Islet precursor cell (in vitro differentiated cells): ENCODE results near the gene ADAMTS7.
"Not testable (repeated sequence)": the region's sequence is repeated elsewhere in the genome, so short reads cannot be mapped to it uniquely, and the experiment has no call there.

Experiments used
- DNase-seq: peaks from one replicate; pipeline ENCODE4 v3.0.0-alpha.2; 2018

ADAMTS7 gene

DNA sequence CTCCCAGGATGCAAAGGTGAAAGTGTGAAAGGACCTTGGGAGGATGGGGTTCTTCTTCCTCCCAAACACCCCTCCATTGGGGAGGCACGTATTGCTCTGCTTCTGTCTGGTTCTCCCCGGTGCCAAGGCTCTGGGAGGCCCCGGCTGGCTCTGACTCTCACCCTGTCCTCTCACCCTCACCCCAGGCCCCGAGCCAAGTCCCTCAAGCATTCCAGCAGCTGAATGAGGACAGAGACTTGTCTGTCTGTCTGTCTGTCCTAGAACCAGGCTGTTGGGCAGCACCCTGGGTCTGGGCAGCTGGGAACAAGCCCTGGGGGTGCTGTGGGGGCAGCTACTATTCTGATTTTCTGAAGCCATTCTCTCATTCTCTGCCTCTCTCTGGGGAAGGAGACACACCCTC is 29.9 kb downstream of the ADAMTS7 start:
- not testable (repeated sequence) for DNase-seq

DNA sequence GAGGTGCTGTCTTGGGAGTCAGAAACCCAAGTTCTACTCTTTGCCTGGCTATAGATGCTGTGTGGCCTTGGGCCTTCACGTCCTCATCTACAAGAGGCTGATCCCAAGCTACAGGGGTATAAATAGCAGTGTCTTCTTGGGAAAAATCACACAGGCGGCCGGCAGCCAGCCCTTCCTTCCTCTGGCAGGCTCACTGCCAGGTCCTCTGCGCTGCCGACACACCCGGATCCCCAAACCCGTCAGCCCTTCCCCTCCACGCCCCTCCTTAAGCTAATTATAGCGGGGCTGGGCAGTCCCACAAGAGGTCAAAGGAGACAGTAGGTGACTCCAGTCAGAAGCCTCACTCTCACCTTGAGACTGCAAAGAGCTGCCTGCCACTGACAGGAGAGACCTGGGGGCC is 31.3 kb downstream of the ADAMTS7 start:
- DNase-seq: not testable (repeated sequence)

DNA sequence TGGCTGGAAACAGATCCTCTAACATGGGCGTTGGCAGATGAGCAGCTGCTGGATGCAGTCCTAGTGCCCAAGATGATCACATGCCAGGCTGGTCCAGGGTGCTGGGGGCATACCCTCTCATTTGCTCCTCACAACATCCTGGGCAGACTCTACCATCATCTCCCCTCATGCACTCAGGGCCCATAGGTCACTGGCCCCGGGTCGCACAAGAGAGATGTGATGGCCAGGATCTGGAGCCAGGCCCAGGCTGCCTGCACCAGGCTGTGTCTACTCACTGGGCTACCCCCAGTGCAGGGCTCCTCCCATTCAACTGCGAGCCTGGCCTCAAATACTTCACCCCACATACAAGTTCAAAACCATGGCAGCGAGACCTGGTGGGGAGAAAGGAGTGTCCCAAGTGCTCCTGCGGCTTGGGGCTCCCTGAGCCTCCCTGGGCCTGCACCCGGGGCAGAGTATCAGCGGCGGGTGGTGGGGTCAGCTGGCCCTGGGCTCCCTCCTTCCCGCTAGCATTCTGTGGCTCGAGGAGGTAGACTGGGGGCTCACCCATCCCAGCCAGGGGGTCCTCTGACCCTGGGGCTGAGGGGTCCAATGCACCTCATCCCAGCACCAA is 32.0 kb downstream of the ADAMTS7 start:
- DNase-seq: not testable (repeated sequence)

DNA sequence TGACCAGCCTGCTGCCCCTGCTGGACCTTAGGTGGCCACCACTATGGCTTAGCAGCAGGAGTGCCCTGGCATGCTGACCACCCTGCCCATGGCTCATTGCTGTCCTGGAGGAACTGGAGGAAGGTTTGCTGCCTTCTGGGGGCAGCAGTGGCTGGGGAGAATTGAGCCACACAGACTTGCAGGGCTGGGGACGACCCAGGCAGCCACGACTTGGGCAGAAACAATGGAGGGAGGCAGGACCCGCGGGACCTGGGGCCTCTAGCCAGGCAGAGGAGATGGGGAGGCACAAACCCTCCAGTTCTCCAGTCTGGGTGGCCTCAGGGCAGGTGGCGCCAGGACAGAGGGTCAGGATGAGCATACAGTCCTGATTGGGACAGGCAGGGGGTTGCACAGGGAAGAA is 32.8 kb downstream of the ADAMTS7 start:
- DNase-seq: no peak

DNA sequence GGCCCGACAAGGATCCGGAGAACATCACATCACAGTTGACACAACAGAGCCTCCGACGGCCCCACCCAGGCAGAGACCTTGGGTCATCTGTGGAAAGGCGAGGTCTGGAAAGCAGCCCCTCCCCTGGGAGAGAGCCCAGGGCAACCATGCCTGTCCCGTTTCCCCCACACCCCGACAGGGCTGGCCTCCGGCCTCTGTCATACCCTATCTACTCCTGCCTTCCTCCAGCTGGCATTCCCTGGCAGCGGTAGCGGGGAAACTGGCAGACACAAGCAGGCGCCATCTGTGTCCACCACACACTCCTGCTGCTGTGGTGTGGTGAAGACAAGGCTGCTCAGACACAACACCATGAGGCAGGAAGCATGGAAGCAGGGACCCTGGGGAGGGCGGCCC is 33.3 kb downstream of the ADAMTS7 start:
- DNase-seq: not testable (repeated sequence)

DNA sequence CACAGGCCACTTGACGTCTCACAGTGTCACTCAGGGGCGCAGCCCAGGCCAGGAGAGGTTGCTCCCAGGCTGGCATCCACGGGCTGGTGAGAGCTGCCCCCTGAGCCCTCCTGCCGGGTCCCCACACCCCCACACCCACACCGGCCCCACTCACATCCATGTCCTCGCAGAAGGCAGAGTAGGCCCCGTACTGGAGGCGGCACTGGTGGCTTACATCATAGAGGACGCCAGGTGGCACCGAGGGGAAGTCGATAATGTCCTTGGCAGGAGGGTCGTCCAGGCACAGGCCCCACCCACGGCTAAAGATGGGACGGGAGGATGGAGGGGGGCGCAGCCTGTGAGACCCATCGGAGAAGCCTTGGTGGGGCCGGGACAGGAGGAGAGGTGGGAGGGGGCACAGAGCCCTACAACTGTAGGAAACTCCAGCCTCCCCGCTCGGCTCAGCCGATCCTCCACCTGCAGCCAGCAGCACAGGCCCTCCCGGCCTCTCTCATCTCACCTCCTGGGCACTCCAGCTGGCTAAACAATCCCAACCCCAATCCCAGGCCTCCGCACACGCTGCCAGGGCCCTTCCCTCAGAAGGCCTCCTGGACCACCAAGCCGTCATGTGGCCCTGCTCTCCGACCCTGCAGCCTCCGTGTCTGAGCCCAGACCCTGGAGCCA is 33.8 kb downstream of the ADAMTS7 start:
- not testable (repeated sequence) for DNase-seq

DNA sequence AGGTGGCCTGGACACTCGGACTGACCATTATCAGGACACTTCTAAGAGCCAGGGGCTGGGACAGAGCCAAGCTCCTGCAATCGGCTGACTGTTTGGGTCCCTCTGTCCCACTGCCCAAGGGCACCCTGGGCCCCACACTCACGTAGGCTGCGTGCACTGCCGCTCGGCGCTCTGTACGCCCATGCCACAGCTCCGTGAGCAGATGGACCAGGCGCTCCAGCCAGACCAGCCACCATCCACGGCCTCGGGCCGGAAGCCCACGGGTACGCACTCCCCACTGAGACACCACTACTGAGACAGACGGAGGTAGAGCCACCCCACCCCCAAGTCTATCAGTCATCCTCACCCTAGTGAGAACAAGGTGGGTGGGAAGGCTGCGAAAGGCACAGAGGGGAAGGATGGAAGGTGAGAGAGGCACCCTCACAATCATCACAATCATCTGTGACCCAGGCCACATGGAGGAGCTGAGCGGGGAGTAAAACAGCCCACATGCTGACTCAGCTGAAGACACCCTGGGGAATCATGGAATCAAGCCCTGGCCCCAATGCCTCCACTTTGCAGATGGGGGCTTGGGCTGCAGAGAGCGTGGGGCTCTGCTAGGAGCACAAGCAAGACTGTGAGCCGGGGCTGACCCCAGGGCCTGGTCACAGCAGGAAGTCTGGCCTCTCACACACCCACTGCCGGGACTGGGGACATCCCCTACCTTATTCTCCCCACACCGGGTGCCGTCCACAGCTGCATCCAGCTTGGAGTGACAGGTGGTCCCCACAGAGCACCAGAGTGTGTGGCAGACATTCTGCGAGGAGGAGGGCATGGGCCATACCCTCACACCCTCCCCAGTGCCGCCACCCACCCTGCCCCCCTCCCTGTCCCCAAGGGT is 35.0 kb downstream of the ADAMTS7 start:
- not testable (repeated sequence) for DNase-seq

DNA sequence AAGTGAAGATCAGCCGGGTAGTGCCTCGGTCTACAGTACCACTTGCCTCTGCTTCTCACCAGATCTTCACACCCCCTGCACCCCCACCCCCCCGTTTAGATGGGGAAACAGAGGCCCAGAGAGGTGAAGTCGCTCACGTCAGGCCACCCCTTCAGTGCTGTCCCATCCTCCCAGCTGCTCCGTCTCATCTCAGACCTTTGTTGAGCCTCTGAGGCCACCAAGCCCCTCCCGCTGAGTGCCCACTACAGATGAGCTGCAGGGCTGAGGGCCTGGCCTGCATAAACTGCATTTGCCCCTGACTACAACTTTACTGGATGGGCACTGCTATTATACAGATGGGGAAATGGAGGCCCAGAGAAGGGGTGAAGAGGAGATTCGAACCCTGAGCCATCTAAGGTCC is 35.8 kb downstream of the ADAMTS7 start:
- no peak for DNase-seq

DNA sequence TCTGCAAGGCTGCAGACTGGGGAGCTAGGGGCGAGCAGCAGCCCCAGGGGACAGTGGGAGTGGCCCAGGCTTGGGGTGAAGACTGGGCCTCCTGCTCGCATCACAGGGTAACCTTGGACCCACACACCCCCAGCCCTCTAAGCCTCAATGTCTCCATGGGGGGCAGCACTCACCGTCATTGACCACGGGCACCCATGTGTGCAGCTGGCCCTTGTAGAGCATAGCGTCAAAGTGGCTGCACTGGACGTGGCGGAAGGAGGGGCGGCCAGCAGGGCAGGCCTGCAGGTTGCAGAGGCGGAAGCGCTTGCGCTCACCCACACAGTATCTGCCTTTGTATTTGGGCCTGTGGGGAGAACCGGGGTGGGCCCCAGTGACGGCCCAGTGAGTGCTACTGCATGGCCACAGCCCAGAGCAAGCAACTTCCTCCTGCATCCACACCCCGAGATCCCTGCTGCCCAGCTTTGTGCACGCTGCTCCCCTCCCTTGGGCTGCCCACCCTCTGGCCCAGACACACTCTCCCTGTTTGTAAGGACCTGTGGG is 36.7 kb downstream of the ADAMTS7 start:
- not testable (repeated sequence) for DNase-seq

DNA sequence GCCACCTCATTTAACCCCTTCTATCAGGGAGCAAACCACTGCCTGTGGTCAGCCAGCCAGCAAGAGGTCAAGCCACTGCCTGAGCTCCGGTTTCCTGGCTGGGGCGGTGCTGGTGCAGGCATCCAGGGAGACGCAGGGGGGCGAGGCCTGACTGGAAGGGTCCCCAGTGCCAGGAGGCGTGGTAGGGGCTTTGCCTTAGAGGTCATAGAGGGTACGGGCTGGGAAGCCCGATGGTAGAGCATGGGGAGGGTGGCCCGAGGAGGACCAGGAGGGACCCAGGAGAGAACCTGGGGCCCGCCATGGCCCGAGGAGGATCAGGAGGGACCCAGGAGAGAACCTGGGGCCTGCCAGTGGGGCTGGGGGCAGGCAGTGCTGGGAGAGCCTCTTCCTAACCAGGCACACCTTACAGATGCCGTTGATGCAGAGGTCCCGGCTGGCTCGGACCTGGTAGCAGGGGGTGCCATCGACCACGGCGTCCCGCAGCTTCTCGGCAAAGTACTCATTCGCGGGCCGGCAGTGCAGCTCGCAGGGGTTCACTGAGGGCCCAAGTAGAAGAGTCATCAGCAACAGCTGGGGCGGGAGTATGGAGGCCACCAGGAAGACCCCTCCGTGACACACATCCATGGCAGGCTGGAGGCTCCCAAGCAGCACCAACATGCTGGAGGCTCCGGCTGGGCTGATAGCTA is 37.4 kb downstream of the ADAMTS7 start:
- DNase-seq: not testable (repeated sequence)

DNA sequence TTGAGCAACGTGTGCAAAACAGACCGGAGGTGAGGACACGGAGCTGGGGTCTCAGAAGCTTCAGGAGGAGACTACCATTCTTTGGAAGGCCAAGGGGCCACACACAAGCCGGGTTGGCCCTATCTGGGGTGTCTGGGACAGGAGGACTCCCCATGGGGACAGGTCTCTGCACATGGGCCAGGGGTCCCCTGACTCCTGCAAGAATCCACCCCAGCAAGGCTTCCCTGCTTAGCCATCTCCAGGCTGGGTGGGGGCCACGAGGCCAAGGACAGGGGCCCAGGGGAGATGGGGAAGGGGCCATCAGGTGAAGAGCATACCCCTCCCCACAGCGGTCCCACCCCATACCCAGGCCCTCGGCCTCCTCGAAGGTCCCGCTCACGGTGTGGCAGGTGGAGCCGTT is 38.5 kb downstream of the ADAMTS7 start:
- no peak for DNase-seq

DNA sequence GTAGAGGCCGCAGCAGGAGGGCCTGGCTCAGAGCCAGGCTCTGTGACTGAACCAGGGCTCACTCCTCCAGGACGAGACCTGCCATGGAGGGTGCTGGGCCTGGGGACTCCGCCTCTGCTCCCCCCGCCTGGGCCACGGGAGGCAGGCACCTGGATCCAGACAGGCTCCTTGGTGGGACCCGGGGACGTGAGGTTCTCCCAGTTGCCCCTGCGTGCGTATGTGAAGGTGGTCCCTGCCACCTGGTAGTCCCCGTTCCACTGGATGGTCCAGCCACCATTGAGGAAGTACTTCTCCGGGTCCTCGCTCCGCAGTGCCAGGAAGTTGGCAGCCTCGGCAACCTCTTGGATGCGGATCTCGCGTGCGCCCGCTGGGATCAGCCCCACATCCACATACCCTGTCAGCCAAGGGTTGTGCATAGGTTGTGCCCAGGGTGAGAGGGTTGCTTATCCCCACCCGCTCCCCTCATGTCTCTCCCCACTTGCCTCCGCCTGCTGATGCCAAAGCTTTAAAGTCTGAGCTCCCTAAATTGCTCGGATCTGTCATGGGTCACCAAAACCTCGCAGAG is 39.7 kb downstream of the ADAMTS7 start:
- DNase-seq: not testable (repeated sequence)

DNA sequence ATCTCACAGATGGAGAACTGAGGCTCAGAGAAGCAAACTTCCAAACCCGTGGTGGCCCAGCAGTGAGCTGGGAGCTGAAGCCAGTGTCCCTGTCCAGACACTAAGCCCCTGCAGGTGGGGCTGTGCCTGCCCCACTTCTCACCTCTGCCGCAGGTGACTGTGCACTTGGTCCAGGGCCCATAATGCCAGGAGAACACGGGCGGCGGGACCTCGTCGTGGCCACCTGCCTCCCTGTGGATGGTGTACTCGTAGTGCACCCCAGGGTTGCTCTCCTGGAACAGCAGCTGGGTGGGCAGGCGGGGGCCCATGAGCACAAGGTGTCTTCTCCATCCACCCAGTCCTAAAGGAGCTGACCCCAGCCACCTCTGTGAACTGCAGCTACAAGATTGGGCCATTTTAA is 40.2 kb downstream of the ADAMTS7 start:
- peak; percentile 44 for DNase-seq

DNA sequence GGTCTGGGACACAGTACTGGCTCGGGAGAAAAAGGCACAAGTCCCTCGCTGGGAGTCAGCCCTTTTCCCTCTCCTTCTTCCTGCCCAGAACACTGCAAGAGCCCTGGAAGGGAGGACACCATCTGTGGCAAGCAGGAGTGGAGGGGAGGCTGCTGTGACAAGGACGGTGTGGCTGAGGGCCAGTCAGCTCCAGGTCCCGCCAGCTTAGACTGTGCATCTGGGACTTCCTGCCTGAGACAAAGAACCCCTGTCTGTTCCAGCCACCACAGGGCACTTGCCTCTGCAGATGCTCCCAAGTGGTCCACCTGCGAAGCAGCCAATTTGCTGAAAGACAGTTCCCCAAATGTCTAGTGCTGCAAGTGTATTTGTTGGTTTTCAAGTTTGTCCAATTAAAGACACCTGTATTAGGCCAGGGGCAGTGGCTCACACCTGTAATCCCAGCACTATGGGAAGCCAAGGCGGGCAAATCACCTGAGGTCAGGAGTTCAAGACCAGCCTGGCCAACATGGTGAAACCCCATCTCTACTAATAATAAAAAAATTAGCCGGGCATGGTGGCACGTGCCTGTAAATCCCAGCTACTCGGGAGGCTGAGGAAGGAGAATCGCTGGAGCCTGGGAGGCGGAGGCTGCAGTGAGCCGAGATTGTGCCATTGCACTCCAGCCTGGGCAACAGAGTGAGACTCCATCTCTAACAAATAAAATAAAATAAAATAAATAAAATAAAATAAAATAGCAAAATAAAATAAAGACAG is 41.6 kb downstream of the ADAMTS7 start:
- not testable (repeated sequence) for DNase-seq

DNA sequence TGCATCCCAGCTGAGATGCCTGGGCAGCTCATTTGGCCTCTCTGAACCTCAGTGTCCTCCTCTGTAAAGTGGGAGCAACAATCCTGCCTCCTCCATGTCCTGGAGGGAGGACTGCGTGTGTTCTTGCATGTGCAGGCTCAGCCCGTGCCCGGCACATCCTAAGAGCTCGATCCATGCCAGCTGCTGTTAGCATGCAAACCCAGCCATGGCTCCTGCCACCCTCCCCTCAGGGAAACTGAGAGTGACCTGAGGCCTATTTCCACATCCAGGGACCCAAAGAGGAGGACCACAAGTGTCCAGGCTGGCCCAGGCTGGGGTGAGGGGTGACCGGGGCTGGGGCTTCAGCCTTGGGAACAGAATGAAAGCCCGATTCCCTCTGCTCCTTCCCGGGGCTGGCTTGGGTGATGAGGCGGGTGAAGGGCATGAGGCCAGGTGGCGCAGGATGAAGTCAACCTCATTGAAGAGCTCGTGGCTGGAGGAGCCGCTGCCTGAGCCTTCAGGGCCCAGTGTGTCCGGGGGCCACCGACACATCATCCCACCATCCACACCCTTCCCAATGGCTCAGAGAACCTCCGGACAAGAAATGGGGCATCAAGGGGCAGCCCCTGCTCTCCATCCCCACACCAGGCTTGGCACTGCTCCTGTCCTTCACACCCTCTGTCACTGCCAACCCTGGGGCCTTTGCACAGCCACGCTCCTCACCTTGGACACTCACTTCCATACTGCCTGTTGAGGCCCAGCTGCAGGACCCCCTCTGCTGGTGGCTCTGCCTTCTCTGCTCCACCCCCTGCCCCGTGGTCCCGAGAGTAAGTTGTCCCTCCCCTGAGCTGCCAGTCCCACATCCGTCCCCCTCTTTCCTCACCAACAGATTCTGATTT is 42.5 kb downstream of the ADAMTS7 start:
- DNase-seq: peak; percentile 50

DNA sequence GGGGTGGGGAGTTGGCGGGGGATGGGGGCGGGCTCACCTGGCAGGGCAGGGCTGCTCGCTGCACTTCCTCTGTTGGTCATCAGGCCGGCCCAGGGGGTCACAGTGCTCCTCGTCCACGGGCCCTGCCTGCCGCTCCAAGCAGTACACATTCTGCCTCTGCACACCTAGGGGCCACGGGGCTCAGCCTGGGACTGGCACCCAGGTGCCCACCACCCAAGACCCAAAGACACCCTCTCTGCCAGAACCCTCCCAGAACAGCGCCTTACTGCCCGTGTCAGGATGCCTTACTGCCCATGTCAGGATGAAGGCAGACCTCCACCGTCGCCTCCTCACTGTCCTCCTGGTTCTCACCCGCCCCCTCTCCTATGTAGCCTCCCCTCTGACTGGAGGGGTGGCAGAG is 43.2 kb downstream of the ADAMTS7 start:
- DNase-seq: no peak

DNA sequence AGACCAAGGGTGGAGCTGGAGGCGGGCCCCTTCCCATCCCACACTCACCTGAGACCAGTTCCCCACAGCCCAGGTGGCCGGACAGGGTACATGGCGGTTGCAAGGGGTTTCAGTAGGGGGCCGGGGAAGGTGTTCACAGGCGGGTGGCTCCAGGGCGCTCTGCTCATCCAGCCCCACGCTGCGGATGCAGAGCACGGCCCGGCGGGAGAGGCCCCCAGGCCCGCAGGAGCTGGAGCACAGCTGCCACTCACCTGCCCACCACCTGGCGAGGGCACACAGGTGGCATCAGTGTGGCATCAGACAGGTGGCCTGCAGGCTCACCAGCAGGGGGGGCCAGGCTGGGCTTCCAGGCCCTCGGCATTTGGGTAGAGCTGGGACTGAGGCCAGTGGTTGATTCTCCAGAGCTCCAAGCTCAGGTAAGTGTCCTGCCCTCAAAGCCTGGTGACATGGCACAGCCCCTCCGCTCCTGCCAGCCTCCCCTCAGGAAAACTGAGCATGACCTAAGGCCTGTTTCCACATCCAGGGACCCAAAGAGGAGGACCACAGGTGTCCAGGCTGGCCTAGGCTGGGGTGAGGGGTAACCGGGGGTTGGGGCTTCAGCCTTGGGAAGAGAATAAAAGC is 43.8 kb downstream of the ADAMTS7 start:
- peak; percentile 46 for DNase-seq

DNA sequence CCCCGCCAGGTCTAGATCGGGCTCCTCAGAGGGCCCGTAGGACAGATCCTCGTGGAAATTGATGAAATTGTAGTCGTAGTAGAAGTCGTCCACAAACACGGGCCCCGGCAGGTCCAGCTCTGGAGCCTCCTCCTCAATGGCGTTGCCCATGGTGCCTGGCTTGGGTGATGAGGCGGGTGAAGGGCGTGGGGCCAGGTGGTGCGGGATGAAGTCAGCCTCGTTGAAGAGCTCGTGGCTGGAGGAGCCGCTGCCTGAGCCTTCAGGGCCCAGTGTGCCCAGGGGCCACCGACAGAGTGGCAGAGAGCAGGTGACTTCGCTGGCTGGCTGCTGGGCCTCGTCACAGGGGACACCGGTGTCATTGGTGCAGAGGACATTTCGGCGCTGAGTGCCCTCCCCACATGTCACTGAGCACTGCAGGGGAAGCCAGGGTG is 44.6 kb downstream of the ADAMTS7 start:
- not testable (repeated sequence) for DNase-seq

DNA sequence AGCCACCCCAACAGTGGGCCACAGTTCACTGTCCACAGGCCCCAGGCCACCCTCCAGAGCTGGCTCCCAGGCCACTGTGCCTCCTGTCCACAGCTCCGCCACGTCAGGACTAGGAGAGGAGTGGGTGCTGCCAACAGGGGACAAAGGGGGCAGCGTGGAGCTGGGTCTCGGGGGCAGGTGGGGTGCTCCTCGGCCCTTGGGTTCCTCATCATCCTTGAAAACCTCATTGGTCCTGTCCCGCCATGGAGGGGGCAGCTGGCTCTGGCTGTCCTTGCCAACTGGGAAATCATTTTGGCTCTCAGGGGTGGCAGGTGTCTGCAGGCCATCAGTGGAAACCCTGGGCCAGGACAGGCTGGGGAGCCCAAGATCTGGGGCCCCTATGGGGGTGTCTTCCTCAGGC is 45.2 kb downstream of the ADAMTS7 start:
- no peak for DNase-seq
